Vagina (tissue), 2 donors: ENCODE results near the gene RFX8. TPM values are rescaled to one million over a fixed set of nuclear protein-coding genes. Genes with fewer than 3 reads are reported as not detected.
"Not testable (repeated sequence)": the region's sequence is repeated elsewhere in the genome, so short reads cannot be mapped to it uniquely, and the experiment has no call there.

Experiments
- DNase-seq, 2 donors: peaks; one replicate each; pipeline ENCODE4 v3.0.0-alpha.2; 2017; ENCODE audit errors: extremely low spot score in 2 of 2
- H3K27ac ChIP-seq: fragments of 200-600 bp; sonication (generic); one replicate; pipeline ENCODE4 v1.5.1; 2019
- H3K27me3 ChIP-seq: fragments of 200-600 bp; sonication (generic); one replicate; pipeline ENCODE4 v1.5.1; 2019
- H3K36me3 ChIP-seq, 2 donors: fragments of 200-600 bp; sonication (generic); one replicate each; pipeline ENCODE4 v1.5.1; 2017 to 2019
- H3K4me1 ChIP-seq: fragments of 200-600 bp; sonication (generic); one replicate; pipeline ENCODE4 v1.5.1; 2019
- H3K4me3 ChIP-seq, 2 donors: fragments of 200-600 bp; sonication (generic); 1 replicate in 1 of 2; 2 replicates in 1 of 2; pipeline ENCODE4 v1.5.1; 2016 to 2019
- H3K9me3 ChIP-seq: fragments of 200-600 bp; sonication (generic); one replicate; pipeline ENCODE4 v1.5.1; 2019
- POLR2A ChIP-seq, 2 donors: fragments of 450-650 bp; IDR thresholded peaks; one replicate each; pipeline ENCODE4 v1.6.1; 2017; ENCODE audit warnings: antibody characterized with exemption in 2 of 2, mild to moderate bottlenecking in 2 of 2, moderate library complexity in 2 of 2
- POLR2AphosphoS5 ChIP-seq, 2 donors: sonication (generic); formaldehyde crosslinking; IDR thresholded peaks; one replicate each; pipeline ENCODE4 v1.9.0; 2017; ENCODE audit warnings: antibody characterized with exemption in 2 of 2, mild to moderate bottlenecking in 2 of 2, low read depth in 1 of 2; ENCODE audit not compliant: insufficient read depth in 1 of 2
- intact Hi-C: fragments of 100-400 bp; cut with DNase I; formaldehyde crosslinking; loops from one replicate; pipeline ENCODE4 v1.15.1; 2023
- total RNA-seq: library from RNA; depleted of rRNA; stranded (reverse); fragments of >200 nt; gene quantifications from one replicate; pipeline ENCODE4 v1.2.3, GENCODE V29; 2016
- TF ChIP-seq, protein P1 (sequence below), 3 experiments: fragments of 450-650 bp in 2 of 3; fragments of 200-600 bp in 1 of 3; sonication (generic) in 1 of 3; IDR thresholded peaks; one replicate each; pipeline ENCODE4 v1.5.1; 2017 to 2019; ENCODE audit warnings: antibody characterized with exemption in 3 of 3, mild to moderate bottlenecking in 2 of 3, moderate library complexity in 2 of 3

Gene RFX8
- total RNA-seq, 1 donor from 2014 or later, result 1.2 TPM

DNA sequence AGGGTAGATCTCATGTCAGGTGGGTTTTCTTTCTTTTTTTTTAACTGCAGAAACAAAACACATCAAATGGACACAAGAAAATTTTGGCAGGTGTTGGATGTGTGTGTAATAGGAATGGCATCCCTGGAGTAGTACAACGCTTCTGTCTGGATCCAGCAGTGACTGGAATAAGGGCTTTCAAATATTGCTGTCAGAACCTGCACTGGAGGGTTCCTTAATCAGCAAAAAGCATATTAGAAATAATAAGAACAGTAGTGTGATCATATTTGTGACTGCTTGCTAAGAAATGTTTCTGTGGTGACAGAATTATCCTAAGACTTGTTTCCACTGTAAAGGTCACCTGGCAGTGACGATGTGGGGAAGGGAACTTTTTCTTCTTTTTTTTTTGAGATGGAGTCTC is 118.4 kb downstream of the RFX8 start:
- no peaks in the 10 kb centered on the region for H3K4me1 ChIP-seq
- H3K36me3 ChIP-seq, result no peaks in the 10 kb centered on the region
- intact Hi-C loops, result no loop called here
- no peak for DNase-seq
- no peak overlapping the region for H3K4me3 ChIP-seq
- TF ChIP-seq POLR2A (IDR thresholded peaks at IDR 0.05), result no peak
- TF ChIP-seq, protein P1, sequence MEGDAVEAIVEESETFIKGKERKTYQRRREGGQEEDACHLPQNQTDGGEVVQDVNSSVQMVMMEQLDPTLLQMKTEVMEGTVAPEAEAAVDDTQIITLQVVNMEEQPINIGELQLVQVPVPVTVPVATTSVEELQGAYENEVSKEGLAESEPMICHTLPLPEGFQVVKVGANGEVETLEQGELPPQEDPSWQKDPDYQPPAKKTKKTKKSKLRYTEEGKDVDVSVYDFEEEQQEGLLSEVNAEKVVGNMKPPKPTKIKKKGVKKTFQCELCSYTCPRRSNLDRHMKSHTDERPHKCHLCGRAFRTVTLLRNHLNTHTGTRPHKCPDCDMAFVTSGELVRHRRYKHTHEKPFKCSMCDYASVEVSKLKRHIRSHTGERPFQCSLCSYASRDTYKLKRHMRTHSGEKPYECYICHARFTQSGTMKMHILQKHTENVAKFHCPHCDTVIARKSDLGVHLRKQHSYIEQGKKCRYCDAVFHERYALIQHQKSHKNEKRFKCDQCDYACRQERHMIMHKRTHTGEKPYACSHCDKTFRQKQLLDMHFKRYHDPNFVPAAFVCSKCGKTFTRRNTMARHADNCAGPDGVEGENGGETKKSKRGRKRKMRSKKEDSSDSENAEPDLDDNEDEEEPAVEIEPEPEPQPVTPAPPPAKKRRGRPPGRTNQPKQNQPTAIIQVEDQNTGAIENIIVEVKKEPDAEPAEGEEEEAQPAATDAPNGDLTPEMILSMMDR (IDR thresholded peaks at IDR 0.05), result no peak
- TF ChIP-seq POLR2AphosphoS5 (IDR thresholded peaks at IDR 0.05; ENCODE audit: insufficient read depth in 1 of 2, low read depth in 1 of 2), result no peak
- H3K9me3 ChIP-seq, result no peaks in the 10 kb centered on the region
- H3K27ac ChIP-seq, result no peak overlapping the region
- no peaks in the 10 kb centered on the region for H3K27me3 ChIP-seq

DNA sequence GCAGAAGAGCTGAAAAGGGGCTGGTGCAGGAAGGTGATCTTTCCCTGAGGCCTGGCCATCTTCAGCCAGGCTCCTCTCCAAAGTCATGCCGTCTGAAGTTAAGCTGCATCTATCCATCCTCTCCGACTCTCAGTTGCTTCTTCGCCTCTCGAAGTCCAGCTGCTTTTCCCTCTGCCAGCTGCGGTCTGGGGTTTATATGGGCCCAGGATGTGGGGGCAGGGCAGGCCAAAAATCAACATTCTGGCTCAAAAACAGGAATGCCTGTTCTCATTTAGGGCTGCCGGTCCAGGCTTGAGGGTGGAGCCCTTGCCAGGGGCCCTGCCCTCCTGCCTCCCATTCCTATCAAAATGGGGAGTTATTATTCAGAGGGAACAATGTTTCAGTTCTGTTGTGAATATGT is 118.9 kb downstream of the RFX8 start:
- no peak for TF ChIP-seq POLR2AphosphoS5 (IDR thresholded peaks at IDR 0.05; ENCODE audit: insufficient read depth in 1 of 2, low read depth in 1 of 2)
- TF ChIP-seq POLR2A (IDR thresholded peaks at IDR 0.05), result no peak
- TF ChIP-seq, protein P1 (IDR thresholded peaks at IDR 0.05), result no peak
- Histone ChIP-seq H3K27me3 (no peaks in the 10 kb centered on the region), H3K36me3 (no peaks in the 10 kb centered on the region), H3K9me3 (no peaks in the 10 kb centered on the region), H3K4me1 (no peaks in the 10 kb centered on the region), H3K4me3 (no peak overlapping the region), H3K27ac (no peak overlapping the region)
- intact Hi-C loops, result no loop called here
- DNase-seq, result no peak

DNA sequence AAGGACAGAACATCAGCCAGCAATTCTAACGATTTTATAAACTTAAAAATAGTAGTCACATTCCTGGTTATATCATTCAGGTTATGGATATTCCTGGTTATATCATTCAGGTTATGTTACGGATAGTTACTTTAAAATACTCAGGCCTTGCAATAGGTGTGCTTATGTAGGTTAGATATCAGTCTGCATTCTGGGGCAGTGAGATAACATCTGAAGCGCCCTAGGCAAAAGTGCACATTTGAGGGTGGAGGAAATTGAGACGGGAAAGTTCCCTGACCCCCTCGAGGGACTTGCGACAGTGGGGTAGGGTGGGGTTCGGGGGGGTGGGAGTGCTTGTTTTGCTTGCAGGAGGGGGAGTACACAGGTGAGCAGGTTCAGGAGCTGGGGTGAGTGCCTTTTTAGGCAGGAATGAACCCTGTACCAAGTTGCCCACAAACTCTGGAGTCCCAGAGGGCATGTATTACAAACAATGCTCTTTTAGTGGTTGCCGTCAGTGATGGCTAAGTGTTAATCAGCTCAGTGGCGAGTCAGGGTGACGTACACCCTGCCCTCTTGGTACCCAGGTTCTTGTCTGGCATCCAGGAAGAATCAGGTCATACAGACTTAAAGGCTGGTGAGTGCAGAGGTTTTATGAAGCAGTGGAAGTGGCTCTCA is 119.4 kb downstream of the RFX8 start:
- no peak for TF ChIP-seq POLR2A (IDR thresholded peaks at IDR 0.05)
- TF ChIP-seq POLR2AphosphoS5 (IDR thresholded peaks at IDR 0.05; ENCODE audit: insufficient read depth in 1 of 2, low read depth in 1 of 2), result no peak
- TF ChIP-seq, protein P1 (IDR thresholded peaks at IDR 0.05), result no peak
- intact Hi-C loops, result no loop called here
- H3K9me3 ChIP-seq, result no peaks in the 10 kb centered on the region
- no peak for DNase-seq
- H3K4me3 ChIP-seq, result no peak overlapping the region
- H3K36me3 ChIP-seq, result no peaks in the 10 kb centered on the region
- no peak overlapping the region for H3K27ac ChIP-seq
- no peaks in the 10 kb centered on the region for H3K27me3 ChIP-seq
- H3K4me1 ChIP-seq, result no peaks in the 10 kb centered on the region

DNA sequence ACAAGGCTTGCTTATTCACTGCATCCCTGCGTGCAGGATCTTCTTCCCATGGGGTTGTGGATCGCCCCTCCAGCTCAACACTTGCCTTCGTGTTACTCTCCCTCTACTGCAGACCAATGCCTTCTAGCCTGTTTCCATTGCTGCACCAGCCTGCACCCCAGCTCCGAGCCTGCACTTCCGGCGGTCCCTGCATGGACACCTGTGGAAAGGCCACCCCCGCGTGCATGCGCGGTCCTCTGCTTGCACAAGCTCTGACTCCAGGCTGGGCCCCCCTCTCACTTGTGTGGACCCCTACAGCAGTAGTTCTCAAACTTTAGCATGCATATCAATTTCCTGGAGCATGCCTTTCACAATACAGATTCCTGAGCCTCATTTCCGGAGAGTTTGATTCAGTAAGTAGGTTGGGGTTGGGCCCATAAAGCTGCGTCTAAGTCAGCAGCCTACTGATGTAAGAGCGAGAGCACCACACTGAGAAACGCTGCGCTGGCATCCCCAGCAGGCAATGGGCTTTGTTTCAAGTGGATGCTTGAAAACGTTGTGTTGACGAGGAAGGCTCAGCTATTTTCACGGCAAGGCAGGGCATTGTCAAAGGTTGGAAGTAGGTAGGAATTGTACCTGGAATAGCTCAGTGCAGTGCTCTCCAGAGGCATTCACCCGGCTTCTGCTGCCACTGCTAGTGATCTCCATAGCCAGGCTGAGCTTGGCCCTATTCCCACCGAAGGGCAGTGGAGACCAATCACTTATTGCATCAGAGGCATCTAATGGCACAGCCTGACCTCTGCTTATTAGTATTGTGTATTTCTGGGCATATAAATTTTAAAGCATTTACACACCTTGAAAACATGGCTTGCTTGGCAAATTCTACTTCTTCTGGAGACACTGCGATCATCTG is 120.2 kb downstream of the RFX8 start:
- Histone ChIP-seq H3K4me1 (no peaks in the 10 kb centered on the region), H3K36me3 (no peaks in the 10 kb centered on the region), H3K27ac (no peak overlapping the region), H3K4me3 (no peak overlapping the region), H3K9me3 (no peaks in the 10 kb centered on the region), H3K27me3 (no peaks in the 10 kb centered on the region)
- no peak for TF ChIP-seq POLR2A (IDR thresholded peaks at IDR 0.05)
- TF ChIP-seq, protein P1 (IDR thresholded peaks at IDR 0.05), result no peak
- TF ChIP-seq POLR2AphosphoS5 (IDR thresholded peaks at IDR 0.05; ENCODE audit: insufficient read depth in 1 of 2, low read depth in 1 of 2), result no peak
- DNase-seq, result no peak
- intact Hi-C loops, result no loop called here

DNA sequence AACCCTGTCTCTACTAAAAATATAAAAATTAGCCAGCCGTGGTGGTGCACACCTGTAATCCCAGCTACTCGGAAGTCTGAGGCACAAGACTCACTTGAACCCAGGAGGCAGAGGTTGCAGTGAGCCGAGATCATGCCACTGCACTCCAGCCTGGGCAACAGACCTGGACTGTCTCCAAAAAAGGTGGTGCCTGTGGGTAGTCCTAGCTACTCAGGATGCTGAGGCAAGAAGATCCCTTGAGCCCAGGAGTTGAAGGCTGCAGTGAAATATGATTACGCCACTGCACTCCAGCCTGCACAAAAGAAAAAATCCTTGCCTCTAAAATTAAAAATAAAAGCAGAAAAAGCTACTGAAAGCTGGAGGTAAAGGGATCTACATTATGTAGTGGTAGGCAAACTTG is 122.3 kb downstream of the RFX8 start:
- H3K4me1 ChIP-seq, H3K4me3 ChIP-seq, intact Hi-C loops, H3K27me3 ChIP-seq, DNase-seq, H3K36me3 ChIP-seq, H3K27ac ChIP-seq, H3K9me3 ChIP-seq: not testable (repeated sequence)
